Neural progenitor cell (in vitro differentiated cells): ENCODE results near the gene HIP1R.

Experiments used
- EZH2 ChIP-seq: fragments of 200-600 bp; sonication (generic); IDR thresholded peaks from 2 replicates; pipeline ENCODE4 v1.6.1; 2017; ENCODE audit warnings: antibody characterized with exemption, mild to moderate bottlenecking, moderate library complexity
- EZH2phosphoT487 ChIP-seq: fragments of 200-600 bp; sonication (generic); IDR thresholded peaks from 2 replicates; pipeline ENCODE4 v1.6.1; 2017; ENCODE audit warnings: antibody characterized with exemption
- TF ChIP-seq, protein P1 (sequence below): fragments of 200-600 bp; sonication (generic); IDR thresholded peaks from 2 replicates; pipeline ENCODE4 v1.5.1; 2017; ENCODE audit warnings: antibody characterized with exemption, mild to moderate bottlenecking

DNA sequence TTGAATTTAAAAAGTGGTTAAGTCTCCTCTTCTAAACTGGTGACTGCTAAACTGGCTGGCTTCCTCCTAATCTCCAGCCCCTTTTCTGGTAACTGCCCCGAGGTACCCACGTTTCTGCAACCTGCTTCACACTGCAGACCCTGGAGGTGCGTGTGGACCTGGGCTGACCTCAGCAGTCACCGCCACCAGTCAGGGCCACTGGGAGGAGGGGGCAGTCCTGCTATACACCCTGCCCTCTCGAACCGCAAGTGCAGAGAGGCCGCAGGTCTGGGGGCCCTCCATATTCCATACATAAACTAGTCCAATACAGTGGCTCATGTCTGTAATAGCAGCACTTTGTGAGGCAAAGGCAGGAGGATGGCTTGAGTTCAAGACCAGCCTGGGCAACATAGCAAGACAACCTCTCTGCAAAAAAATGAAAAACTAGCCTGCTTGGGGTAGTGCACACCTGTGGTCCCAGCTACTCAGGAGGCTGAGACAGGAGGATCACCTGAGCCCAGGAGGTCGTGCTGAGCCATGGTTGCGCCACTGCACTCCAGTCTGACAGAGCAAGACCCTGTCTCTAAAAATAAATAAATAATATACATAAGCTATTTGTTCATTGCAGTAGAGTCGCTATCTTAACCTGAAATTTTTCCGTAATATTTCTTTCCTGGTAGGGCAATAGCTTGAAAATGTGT, 35.0 kb downstream of the HIP1R start:
- TF ChIP-seq, protein P1, sequence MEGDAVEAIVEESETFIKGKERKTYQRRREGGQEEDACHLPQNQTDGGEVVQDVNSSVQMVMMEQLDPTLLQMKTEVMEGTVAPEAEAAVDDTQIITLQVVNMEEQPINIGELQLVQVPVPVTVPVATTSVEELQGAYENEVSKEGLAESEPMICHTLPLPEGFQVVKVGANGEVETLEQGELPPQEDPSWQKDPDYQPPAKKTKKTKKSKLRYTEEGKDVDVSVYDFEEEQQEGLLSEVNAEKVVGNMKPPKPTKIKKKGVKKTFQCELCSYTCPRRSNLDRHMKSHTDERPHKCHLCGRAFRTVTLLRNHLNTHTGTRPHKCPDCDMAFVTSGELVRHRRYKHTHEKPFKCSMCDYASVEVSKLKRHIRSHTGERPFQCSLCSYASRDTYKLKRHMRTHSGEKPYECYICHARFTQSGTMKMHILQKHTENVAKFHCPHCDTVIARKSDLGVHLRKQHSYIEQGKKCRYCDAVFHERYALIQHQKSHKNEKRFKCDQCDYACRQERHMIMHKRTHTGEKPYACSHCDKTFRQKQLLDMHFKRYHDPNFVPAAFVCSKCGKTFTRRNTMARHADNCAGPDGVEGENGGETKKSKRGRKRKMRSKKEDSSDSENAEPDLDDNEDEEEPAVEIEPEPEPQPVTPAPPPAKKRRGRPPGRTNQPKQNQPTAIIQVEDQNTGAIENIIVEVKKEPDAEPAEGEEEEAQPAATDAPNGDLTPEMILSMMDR = no peak
- no peak for TF ChIP-seq EZH2
- no peak for TF ChIP-seq EZH2phosphoT487
